ENCODE results near the gene NAV1.

Gene NAV1

GRCh38 chr1:201587729-201588128 lies 48.8 kb downstream of the NAV1 start:
- DNase-seq (ENCODE audit: low spot score) = no peak

All from AG20443 (cell line).